HG03457 (cell line): ENCODE results near the gene ARHGAP1.
A peak's percentile ranks its signal among the peaks of the same experiment; 100 is the strongest.

Experiments
- ATAC-seq: cut with Tn5 transposase; IDR thresholded peaks from one replicate; pipeline ENCODE4 v1.9.1; 2021; ENCODE audit warnings: moderate number of reproducible peaks; ENCODE audit not compliant: unreplicated experiment

Gene ARHGAP1

GRCh38 chr11:46700241-46701077 is at the start of gene ARHGAP1, which contains the start of gene ZNF408:
Gene ARHGAP1, minus strand, starts transcription at chr11:46700619. Its CDS starts 4,512 bp downstream, at chr11:46696107.
Gene ZNF408, plus strand, starts transcription at chr11:46701031. Its CDS starts 17 bp downstream, at chr11:46701048.
- peak; percentile 80 for ATAC-seq

GRCh38 chr11:46747150-46747549 is 46.7 kb upstream of the ARHGAP1 start:
- ATAC-seq: no peak

- ATAC-seq: no peak
These were observed 45.6 kb upstream of the ARHGAP1 start for GRCh38 chr11:46745995-46746394.

- no peak for ATAC-seq
These were observed 44.9 kb upstream of the ARHGAP1 start for GRCh38 chr11:46745328-46745727.

- no peak for ATAC-seq
These were observed 43.4 kb upstream of the ARHGAP1 start for GRCh38 chr11:46743693-46744339.

- ATAC-seq: no peak
These were observed 42.6 kb upstream of the ARHGAP1 start for GRCh38 chr11:46743043-46743442.

GRCh38 chr11:46741600-46742484 is 41.4 kb upstream of the ARHGAP1 start:
- ATAC-seq: no peak

GRCh38 chr11:46738887-46739286 is 38.5 kb upstream of the ARHGAP1 start:
- ATAC-seq: no peak

GRCh38 chr11:46737699-46738098 is 37.3 kb upstream of the ARHGAP1 start:
- no peak for ATAC-seq

GRCh38 chr11:46736615-46737014 is 36.2 kb upstream of the ARHGAP1 start:
- no peak for ATAC-seq

GRCh38 chr11:46736146-46736545 is 35.7 kb upstream of the ARHGAP1 start:
- ATAC-seq: no peak

GRCh38 chr11:46733234-46733633 is 32.8 kb upstream of the ARHGAP1 start:
- ATAC-seq: no peak

GRCh38 chr11:46731545-46731944 is 31.1 kb upstream of the ARHGAP1 start:
- no peak for ATAC-seq

- ATAC-seq: no peak
These were observed 28.9 kb upstream of the ARHGAP1 start for GRCh38 chr11:46729110-46730027.

GRCh38 chr11:46728659-46729040 is 28.2 kb upstream of the ARHGAP1 start:
- no peak for ATAC-seq

- no peak for ATAC-seq
These were observed 27.7 kb upstream of the ARHGAP1 start for GRCh38 chr11:46727952-46728658.

GRCh38 chr11:46726206-46726862 is 25.9 kb upstream of the ARHGAP1 start:
- no peak for ATAC-seq

- no peak for ATAC-seq
These were observed 25.2 kb upstream of the ARHGAP1 start for GRCh38 chr11:46725338-46726205.
